BJ (cell line): ENCODE results near the gene XRCC1. TPM values are rescaled to one million over a fixed set of nuclear protein-coding genes. Genes with fewer than 3 reads are reported as not detected.

Experiments
- CTCF ChIA-PET: fragments of 350-600 bp; formaldehyde crosslinking; extraction: SDS; loops from one replicate; lab custom pipeline; 2021; ENCODE audit warnings: antibody characterized with exemption, inconsistent platforms; lab: Yijun Ruan, JAX
- POLR2A ChIA-PET: fragments of 300-600 bp; sonication (Branson Sonifier 250); formaldehyde crosslinking; extraction: SDS; loops from one replicate; lab custom pipeline; 2021; ENCODE audit warnings: antibody characterized with exemption; lab: Charles Lee
- DNase-seq: peaks from one replicate; pipeline ENCODE4 v3.0.0-alpha.2; 2011; ENCODE audit warnings: low read depth
- H3K27me3 ChIP-seq: 2 replicates; pipeline ENCODE4 v1.6.0; 2011; ENCODE audit warnings: low read length; ENCODE audit not compliant: control insufficient read depth, insufficient read depth
- H3K36me3 ChIP-seq: 2 replicates; pipeline ENCODE4 v1.5.1; 2011; ENCODE audit warnings: low read length; ENCODE audit not compliant: control insufficient read depth, insufficient read depth
- H3K4me3 ChIP-seq: 2 replicates; pipeline ENCODE4 v1.5.1; 2011; ENCODE audit warnings: low read depth, mild to moderate bottlenecking, control low read depth, low read length
- polyA plus RNA-seq: library from polyadenylated mRNA; depleted of rRNA; stranded (reverse); fragments of >200 nt; gene quantifications from 2 replicates; pipeline ENCODE4 v1.2.3, GENCODE V29; 2011
- TF ChIP-seq, protein P1 (sequence below): IDR thresholded peaks from 2 replicates; pipeline ENCODE4 v1.5.1; 2011; ENCODE audit warnings: low read depth, mild to moderate bottlenecking, control low read depth, inconsistent platforms, low read length, moderate library complexity; ENCODE audit not compliant: insufficient read depth

XRCC1 gene
- polyA plus RNA-seq, 1 experiment, result 30.8 TPM

DNA sequence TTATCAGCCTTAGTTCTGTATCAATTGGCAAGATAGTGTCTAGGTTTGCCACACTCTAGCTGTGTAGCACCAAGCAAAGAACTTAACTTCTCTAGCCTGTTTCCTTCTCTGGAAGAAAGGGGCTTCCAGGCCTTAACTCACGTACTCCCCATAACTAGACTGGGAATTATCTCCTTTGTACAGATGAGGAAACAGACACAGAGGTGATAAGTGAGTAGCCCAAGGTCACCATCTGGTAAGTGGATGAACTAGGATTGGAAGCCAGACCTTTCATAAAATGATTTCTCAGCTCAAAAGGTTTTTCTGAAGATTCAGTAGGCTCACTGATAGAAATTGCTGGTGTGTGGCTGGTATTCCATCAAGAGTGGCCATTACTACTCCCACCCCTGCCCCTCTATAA is 41.0 kb upstream of the XRCC1 start:
- TF ChIP-seq, protein P1, sequence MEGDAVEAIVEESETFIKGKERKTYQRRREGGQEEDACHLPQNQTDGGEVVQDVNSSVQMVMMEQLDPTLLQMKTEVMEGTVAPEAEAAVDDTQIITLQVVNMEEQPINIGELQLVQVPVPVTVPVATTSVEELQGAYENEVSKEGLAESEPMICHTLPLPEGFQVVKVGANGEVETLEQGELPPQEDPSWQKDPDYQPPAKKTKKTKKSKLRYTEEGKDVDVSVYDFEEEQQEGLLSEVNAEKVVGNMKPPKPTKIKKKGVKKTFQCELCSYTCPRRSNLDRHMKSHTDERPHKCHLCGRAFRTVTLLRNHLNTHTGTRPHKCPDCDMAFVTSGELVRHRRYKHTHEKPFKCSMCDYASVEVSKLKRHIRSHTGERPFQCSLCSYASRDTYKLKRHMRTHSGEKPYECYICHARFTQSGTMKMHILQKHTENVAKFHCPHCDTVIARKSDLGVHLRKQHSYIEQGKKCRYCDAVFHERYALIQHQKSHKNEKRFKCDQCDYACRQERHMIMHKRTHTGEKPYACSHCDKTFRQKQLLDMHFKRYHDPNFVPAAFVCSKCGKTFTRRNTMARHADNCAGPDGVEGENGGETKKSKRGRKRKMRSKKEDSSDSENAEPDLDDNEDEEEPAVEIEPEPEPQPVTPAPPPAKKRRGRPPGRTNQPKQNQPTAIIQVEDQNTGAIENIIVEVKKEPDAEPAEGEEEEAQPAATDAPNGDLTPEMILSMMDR, result no peak
- CTCF ChIA-PET, result interaction anchor here (1.3 kb wide), 1 partner anchor 10 kb away, joined by 5 read pairs; no protein-coding TSS in a partner anchor
- no peak for DNase-seq
- no peak overlapping the region for H3K4me3 ChIP-seq
- H3K27me3 ChIP-seq, result no peaks in the 10 kb centered on the region
- peaks cover 6% of the 10 kb centered on the region for H3K36me3 ChIP-seq
- POLR2A ChIA-PET, result no interaction called here

DNA sequence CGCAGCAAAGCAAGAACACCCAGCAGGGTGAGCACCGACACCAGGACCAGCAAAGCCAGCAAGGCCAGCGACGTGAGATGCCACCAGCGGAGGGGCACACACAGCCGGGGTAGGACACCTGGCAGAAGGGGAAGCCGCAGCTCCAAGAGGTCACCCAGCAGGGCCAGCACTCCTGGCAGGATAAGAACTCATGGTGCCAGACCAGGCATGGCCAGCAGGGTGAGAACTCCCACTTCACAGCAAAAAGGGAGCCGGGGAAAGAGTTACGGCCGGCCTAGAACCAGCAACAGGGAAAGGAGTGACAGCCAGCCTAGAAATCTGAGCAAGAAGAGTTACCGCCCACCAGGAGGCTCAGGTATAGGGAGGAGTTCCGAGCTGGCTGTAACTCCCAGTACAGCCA is 37.0 kb upstream of the XRCC1 start:
- ChIA-PET POLR2A (no interaction called here), CTCF (no interaction called here)
- Histone ChIP-seq H3K36me3 (peaks cover 8% of the 10 kb centered on the region), H3K27me3 (no peaks in the 10 kb centered on the region), H3K4me3 (no peak overlapping the region)
- no peak for DNase-seq
- TF ChIP-seq, protein P1, result no peak

DNA sequence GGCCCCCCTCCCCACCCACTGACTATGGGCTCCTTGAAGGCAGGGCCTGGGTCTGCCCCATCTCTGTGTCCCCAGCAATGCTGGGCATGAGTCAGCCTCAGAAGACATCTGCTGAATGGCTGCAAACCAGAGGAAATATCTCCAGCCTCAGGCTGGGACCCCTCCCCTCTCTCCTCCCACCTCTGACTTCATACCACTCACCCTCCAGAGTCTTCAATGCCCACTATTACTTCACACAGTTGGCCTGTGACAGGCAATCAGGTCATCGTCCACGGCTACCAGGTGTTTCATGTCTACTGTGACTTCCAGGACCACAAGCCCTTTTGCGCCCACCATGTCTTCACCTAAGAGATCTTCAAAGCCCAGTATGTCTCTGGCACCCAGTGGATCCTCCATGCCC is 36.5 kb upstream of the XRCC1 start, which contains the start of gene SRRM5:
Gene SRRM5 (plus strand): TSS at position 301 of the 400 bp plus-strand sequence. CDS start 34 bp downstream, at position 335.
- no peaks in the 10 kb centered on the region for H3K27me3 ChIP-seq
- H3K4me3 ChIP-seq, result no peak within 1 kb of the TSS
- POLR2A ChIA-PET, result no interaction called here
- TF ChIP-seq, protein P1, result no peak
- H3K36me3 ChIP-seq, result peaks cover 8% of the 10 kb centered on the region
- DNase-seq, result no peak
- CTCF ChIA-PET, result no interaction called here

DNA sequence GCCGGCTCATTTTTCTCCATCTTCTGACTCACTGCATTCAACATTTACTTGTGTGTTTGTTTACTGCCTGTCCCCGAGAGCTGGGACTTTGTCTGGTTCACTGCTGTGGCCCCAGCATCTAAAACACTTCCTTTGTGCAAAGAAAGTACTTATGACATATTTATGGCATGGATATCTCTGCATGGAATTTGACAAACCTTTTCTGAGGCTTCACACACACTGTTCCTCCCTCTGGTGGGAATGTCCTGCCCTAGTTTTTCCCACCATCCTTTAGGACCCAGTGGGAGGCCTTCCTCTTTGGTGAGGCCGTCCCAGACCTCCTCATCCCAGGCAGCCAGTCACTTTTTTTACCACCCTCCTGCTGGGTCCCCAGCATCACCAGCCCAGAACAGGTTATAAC is 35.2 kb upstream of the XRCC1 start:
- Histone ChIP-seq H3K4me3 (no peak overlapping the region), H3K36me3 (peaks cover 8% of the 10 kb centered on the region), H3K27me3 (no peaks in the 10 kb centered on the region)
- ChIA-PET CTCF (no interaction called here), POLR2A (no interaction called here)
- TF ChIP-seq, protein P1, result no peak
- no peak for DNase-seq

DNA sequence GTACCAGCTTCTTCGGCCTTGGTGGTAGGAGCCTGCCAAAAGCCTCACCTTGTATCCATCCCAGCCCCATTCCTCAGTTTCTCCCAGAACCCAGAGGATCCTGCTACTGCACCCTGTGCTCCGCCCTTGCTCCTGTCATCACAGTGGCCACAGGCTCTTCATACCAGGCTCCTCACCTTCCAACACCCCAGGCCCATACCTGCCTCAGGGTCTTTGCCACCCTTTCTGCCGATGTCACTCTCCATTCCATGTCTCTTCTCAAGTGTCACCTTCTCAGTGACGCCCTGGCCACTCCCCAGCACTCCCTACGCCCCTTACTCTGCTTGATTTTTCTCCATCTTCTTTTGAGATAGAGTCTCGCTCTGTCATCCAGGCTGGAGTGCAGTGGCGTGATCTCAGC is 34.5 kb upstream of the XRCC1 start:
- Histone ChIP-seq H3K36me3 (peaks cover 8% of the 10 kb centered on the region), H3K4me3 (no peak overlapping the region), H3K27me3 (no peaks in the 10 kb centered on the region)
- POLR2A ChIA-PET, result no interaction called here
- CTCF ChIA-PET, result no interaction called here
- no peak for DNase-seq
- TF ChIP-seq, protein P1, result no peak
